Common myeloid progenitor, CD34-positive (primary cell): Measurements from ENCODE around the gene SYCP2.

ENCODE experiments used
- CTCF ChIA-PET: fragments of 350-600 bp; sonication (Branson Sonifier 250); formaldehyde crosslinking; loops from one replicate; lab custom pipeline; 2021; ENCODE audit warnings: antibody characterized with exemption; lab: Charles Lee
- POLR2A ChIA-PET: fragments of 350-600 bp; sonication (Branson Sonifier 250); formaldehyde crosslinking; loops from one replicate; lab custom pipeline; 2021; ENCODE audit warnings: antibody characterized with exemption; lab: Charles Lee
- DNase-seq, 3 donors: peaks; one replicate each; pipeline versions ENCODE4 v3.0.0 to v3.0.0-alpha.2; 2013
- H3K27ac ChIP-seq, 2 experiments: 1 replicate in 1 of 2; 2 replicates in 1 of 2; pipeline ENCODE4 v1.7.0; 2013; ENCODE audit warnings: inconsistent platforms in 2 of 2, low read length in 2 of 2, mild to moderate bottlenecking in 2 of 2, low read depth in 1 of 2, moderate library complexity in 1 of 2; ENCODE audit not compliant: severe bottlenecking in 2 of 2, insufficient read depth in 1 of 2, poor library complexity in 1 of 2
- H3K27me3 ChIP-seq, 5 experiments: replicated peaks in 2 of 5; 1 replicate in 3 of 5; 2 replicates in 2 of 5; pipeline versions ENCODE4 v1.6.1 to v1.7.0; 2013; ENCODE audit warnings: low read length in 4 of 5, mild to moderate bottlenecking in 2 of 5, moderate library complexity in 2 of 5, inconsistent platforms in 1 of 5; ENCODE audit not compliant: insufficient read depth in 5 of 5, control insufficient read depth in 4 of 5
- H3K36me3 ChIP-seq, 4 experiments: 1 replicate in 2 of 4; 2 replicates in 2 of 4; pipeline versions ENCODE4 v1.6.1 to v1.7.0; 2013; ENCODE audit warnings: low read length in 3 of 4, control low read depth in 1 of 4, mild to moderate bottlenecking in 1 of 4; ENCODE audit not compliant: control insufficient read depth in 4 of 4, insufficient read depth in 4 of 4
- H3K4me1 ChIP-seq, 4 experiments: 1 replicate in 3 of 4; 2 replicates in 1 of 4; pipeline versions ENCODE4 v1.6.1 to v1.7.1; 2013; ENCODE audit warnings: low read length in 3 of 4, mild to moderate bottlenecking in 3 of 4, control low read depth in 1 of 4, inconsistent platforms in 1 of 4, moderate library complexity in 1 of 4; ENCODE audit not compliant: control insufficient read depth in 4 of 4, insufficient read depth in 4 of 4; ENCODE audit errors: control extremely low read depth in 1 of 4
- H3K4me3 ChIP-seq, 7 experiments: 1 replicate in 4 of 7; 2 replicates in 3 of 7; pipeline versions ENCODE4 v1.5.1 to v1.7.0; 2013; ENCODE audit warnings: mild to moderate bottlenecking in 7 of 7, low read length in 6 of 7, moderate library complexity in 6 of 7, inconsistent platforms in 2 of 7, low read depth in 2 of 7, control low read depth in 1 of 7; ENCODE audit not compliant: insufficient read depth in 4 of 7, control insufficient read depth in 1 of 7; ENCODE audit errors: extremely low read depth in 1 of 7
- H3K9me3 ChIP-seq, 5 experiments: 1 replicate in 4 of 5; 2 replicates in 1 of 5; pipeline versions ENCODE4 v1.6.1 to v1.7.1; 2013; ENCODE audit warnings: low read length in 4 of 5, mild to moderate bottlenecking in 2 of 5, inconsistent platforms in 1 of 5, low read depth in 1 of 5, moderate library complexity in 1 of 5; ENCODE audit not compliant: control insufficient read depth in 4 of 5, insufficient read depth in 2 of 5; ENCODE audit errors: control extremely low read depth in 1 of 5
- WGBS: methylation state at CpG from one replicate; pipeline ENCODE4 v1.1.5; 2013; ENCODE audit not compliant: insufficient coverage; 5-methylcytosine and 5-hydroxymethylcytosine counted together

The SYCP2 gene

DNA sequence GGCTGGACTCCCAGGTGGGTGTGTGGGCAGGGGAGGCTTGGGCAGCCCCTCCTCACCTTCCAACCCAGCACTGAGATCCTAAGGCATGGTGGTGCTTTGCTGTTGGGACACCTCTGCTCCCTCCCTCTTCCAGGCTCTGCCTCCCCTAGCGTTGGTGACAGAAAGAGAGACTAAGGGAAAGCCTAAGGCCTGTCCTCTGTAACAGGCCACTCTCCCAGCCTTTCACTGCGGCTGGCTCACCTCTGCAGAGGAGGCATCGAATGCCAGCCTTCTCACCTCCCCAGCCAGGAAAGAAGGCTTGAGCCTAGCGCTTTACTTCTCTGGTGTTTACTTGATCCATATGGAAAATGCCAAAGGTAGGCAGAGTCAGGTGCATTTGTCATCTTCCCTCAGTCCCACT is 21.3 kb upstream of the SYCP2 start:
- CTCF ChIA-PET, result interaction anchor here (1.0 to 3.1 kb wide), 7 partner anchors 8 to 102 kb away, joined by 3 to 17 read pairs (median 6); partner anchors contain the start of genes FAM217B and PPP1R3D
- no peaks in the 10 kb centered on the region for H3K27me3 ChIP-seq
- no peak overlapping the region for H3K4me3 ChIP-seq
- peaks cover 0 to 2% (median 0%) of the 10 kb centered on the region in 4 experiments for H3K4me1 ChIP-seq
- WGBS, result 95% methylated on average over 3 of the region's 4 CpGs
- no peaks in the 10 kb centered on the region for H3K36me3 ChIP-seq
- no peaks in the 10 kb centered on the region for H3K9me3 ChIP-seq
- no peak for DNase-seq
- POLR2A ChIA-PET, result no interaction called here
- no peak overlapping the region for H3K27ac ChIP-seq

DNA sequence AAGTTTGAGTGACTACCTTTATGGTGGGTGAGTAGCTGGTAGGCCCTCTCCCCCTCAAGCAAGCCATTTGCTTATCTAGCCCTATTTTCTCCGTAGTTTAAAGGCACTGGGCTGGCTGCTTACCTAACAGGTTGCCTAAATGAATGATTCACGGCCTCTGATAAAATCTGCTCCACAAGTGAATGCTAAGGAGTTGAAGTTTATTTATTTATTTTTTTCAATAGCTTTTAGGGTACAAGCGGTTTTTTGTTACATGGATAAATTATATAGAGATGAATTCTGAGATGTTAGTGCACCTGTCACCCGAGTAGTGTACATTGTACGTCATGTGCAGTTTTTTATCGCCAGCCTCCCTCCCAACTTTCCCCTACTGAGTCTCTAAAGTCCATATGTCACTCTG is 16.5 kb upstream of the SYCP2 start:
- CTCF ChIA-PET, result interaction anchor here (1.0 to 4.6 kb wide), 7 partner anchors 10 to 107 kb away, joined by 3 to 20 read pairs (median 3); partner anchors contain the start of genes FAM217B and PPP1R3D
- Histone ChIP-seq H3K9me3 (no peaks in the 10 kb centered on the region), H3K27ac (no peak overlapping the region), H3K36me3 (peaks cover 1 to 4% (median 2%) of the 10 kb centered on the region in 4 experiments), H3K4me1 (peaks cover 8 to 27% (median 16%) of the 10 kb centered on the region in 4 experiments), H3K4me3 (no peak overlapping the region), H3K27me3 (no peaks in the 10 kb centered on the region)
- no peak for DNase-seq
- WGBS, result 100% methylated on average over 1 of the region's 6 CpGs
- POLR2A ChIA-PET, result no interaction called here

DNA sequence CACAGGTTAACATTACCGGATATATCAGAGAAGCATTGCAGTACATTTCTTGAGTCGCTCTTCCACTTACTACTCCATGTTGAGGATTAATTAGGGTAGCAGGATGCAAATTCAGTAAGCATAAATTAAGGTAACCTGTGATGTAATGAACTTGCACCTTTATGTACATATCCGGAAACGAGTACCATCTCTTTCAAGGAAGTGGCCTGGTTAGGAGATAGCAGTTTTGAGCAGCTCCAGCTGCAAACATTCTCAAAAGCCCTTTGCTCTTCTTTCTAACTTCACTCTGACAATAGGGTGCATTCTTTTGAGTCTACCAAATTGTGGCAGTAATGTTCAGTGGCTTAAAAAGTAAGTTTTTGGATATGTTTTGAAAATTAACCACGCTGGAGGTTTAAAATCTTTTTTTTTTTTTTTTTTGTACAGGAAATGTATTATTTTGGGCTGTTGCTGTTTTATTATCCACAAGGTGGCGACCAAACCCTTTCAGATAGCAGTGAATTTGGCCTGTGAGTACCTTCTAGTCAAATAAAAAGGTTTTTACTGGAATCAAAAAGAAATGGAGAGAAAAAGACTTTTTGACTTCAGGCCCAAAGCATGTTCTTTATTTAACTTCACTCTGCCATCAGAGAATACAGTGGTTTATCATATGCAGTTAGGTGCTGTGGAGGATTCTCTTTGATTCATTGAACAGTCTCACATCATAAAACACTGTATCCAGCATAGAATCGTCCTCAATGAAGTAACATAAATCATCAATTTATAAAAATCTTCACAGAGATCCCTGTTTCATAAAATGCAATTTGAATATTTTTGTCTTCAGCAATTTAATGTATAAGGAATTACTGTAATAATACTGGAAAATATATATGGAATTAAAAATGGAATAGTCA is 15.6 kb upstream of the SYCP2 start:
- ChIA-PET CTCF (interaction anchor here (1.0 to 4.6 kb wide), 9 partner anchors 9 to 108 kb away, joined by 3 to 20 read pairs (median 4); partner anchors contain the start of genes CDH26, FAM217B and PPP1R3D), POLR2A (interaction anchor here (1.3 kb wide), 1 partner anchor 9 kb away, joined by 3 read pairs; the partner anchor contains the start of genes FAM217B and PPP1R3D)
- Histone ChIP-seq H3K4me3 (peak overlapping the region in 3 of 7 experiments; percentile 23 to 54 (median 53)), H3K27me3 (no peaks in the 10 kb centered on the region), H3K9me3 (no peaks in the 10 kb centered on the region), H3K36me3 (peaks cover 2 to 12% (median 10%) of the 10 kb centered on the region in 4 experiments), H3K4me1 (peaks cover 9 to 27% (median 16%) of the 10 kb centered on the region in 4 experiments), H3K27ac (no peak overlapping the region)
- peak; percentile 69 to 88 (median 85) for DNase-seq
- WGBS, result 13% methylated on average over 4 of the region's 7 CpGs

DNA sequence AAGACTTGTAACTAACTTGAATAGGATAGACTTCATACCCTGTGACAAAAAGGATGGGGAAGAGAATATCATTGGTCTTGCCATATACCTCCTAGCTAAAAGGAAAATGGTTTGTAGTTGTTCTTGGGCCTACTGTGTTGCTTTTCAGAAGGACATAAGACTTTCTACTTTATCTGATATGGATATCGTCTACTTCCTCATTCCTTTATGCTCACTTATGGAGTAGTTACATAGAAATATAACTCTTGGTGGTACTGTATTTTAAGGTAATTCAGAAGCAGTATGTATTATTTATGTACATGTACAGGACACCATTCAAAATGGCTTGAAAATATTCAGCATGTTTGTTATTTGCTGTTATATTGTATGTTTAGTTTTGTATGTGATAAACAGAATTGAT is 14.8 kb upstream of the SYCP2 start:
- H3K27ac ChIP-seq, result no peak overlapping the region

DNA sequence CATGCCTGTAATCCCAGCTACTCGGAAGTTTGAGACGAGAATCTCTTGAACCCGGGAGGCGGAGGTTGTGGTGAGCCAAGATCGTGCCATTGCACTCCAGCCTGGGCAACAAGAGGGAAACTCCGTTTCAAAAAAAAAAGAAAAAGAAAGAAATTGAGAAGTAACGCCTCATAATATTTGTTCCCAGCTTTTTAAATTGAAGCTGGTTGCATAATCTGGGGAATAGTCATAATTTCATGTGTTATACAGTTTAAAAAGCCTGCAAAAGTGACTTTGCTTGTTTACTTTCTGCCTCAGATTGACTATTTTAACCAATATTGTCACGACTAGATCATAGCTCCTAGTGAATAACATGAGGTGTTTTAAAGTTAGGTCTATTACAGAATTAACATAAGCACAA is 13.9 kb upstream of the SYCP2 start:
- POLR2A ChIA-PET, result no interaction called here
- peaks cover 9 to 27% (median 16%) of the 10 kb centered on the region in 4 experiments for H3K4me1 ChIP-seq
- no peak overlapping the region for H3K4me3 ChIP-seq
- peaks cover 2 to 22% (median 15%) of the 10 kb centered on the region in 4 experiments for H3K36me3 ChIP-seq
- CTCF ChIA-PET, result interaction anchor here (0.8 to 4.6 kb wide), 8 partner anchors 7 to 263 kb away, joined by 3 to 22 read pairs (median 6); partner anchors contain the start of genes CDH26, FAM217B, PPP1R3D and SYCP2
- H3K9me3 ChIP-seq, result no peaks in the 10 kb centered on the region
- WGBS, result 97% methylated on average over 7 of the region's 8 CpGs
- H3K27me3 ChIP-seq, result no peaks in the 10 kb centered on the region
- no peak overlapping the region for H3K27ac ChIP-seq
- no peak for DNase-seq

More for the DNA sequence above, 14.8 kb upstream of the SYCP2 start:
- Histone ChIP-seq H3K36me3 (peaks cover 2 to 16% (median 15%) of the 10 kb centered on the region in 4 experiments), H3K4me1 (peaks cover 9 to 27% (median 16%) of the 10 kb centered on the region in 4 experiments), H3K27me3 (no peaks in the 10 kb centered on the region), H3K4me3 (no peak overlapping the region), H3K9me3 (no peaks in the 10 kb centered on the region)
- DNase-seq, result peak in 2 of 3 donors; percentile 29 to 49
- WGBS, result no CpG with 5 or more reads among the region's 1 CpG
- ChIA-PET CTCF (interaction anchor here (1.1 to 4.6 kb wide), 4 partner anchors 8 to 109 kb away, joined by 4 to 20 read pairs (median 6); partner anchors contain the start of genes CDH26, FAM217B and PPP1R3D), POLR2A (interaction anchor here (1.3 kb wide), 1 partner anchor 9 kb away, joined by 3 read pairs; the partner anchor contains the start of genes FAM217B and PPP1R3D)

DNA sequence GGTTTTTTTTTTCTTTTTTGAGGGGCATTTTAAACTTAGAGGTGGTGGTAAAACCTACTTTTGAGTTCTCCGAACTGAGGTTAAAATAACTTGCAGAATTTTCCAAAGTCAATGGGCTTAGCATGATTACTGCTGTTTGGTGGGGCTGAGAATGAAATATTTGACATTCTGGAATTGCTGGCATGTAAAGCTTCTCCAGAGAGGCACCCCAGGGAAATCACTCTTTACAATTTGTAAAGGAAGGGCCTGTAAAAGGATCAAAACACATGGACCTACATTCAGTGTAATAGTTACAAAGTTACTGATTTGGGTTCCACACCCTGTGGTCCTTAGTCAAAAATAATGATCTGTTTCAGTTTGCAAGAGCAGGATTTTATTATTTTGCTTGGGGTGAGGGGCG is 12.3 kb upstream of the SYCP2 start:
- ChIA-PET CTCF (interaction anchor here (1.7 to 4.4 kb wide), 3 partner anchors 9 to 265 kb away, joined by 5 to 22 read pairs (median 6); partner anchors contain the start of gene SYCP2), POLR2A (interaction anchor here (0.7 kb wide), 1 partner anchor 107 kb away, joined by 3 read pairs; no protein-coding TSS in a partner anchor)
- Histone ChIP-seq H3K9me3 (no peaks in the 10 kb centered on the region), H3K27me3 (no peaks in the 10 kb centered on the region), H3K36me3 (peaks cover 2 to 22% (median 15%) of the 10 kb centered on the region in 4 experiments), H3K27ac (no peak overlapping the region), H3K4me3 (no peak overlapping the region), H3K4me1 (peaks cover 14 to 40% (median 26%) of the 10 kb centered on the region in 4 experiments)
- no peak for DNase-seq
- 100% methylated on average over 1 of the region's 2 CpGs for WGBS
